T-helper 2 cell treated with Interferon-gamma antibody and Interleukin-4, amounts not matched to agents 5 μg/mL and 100 μg/mL, for 36 hours (primary cell): Measurements from ENCODE around the gene PDSS2.
"Not testable (repeated sequence)": the region's sequence is repeated elsewhere in the genome, so short reads cannot be mapped to it uniquely, and the experiment has no call there.

Source experiments
- DNase-seq: peaks from one replicate; pipeline ENCODE4 v3.0.0; 2021; ENCODE audit warnings: low spot score
- H3K27ac Mint-ChIP-seq: one replicate; pipeline ENCODE4 v1.8.0; 2021; ENCODE audit warnings: mild to moderate bottlenecking, mixed read lengths
- H3K27me3 Mint-ChIP-seq: one replicate; pipeline ENCODE4 v1.8.0; 2021; ENCODE audit warnings: low read depth, mixed read lengths
- H3K36me3 Mint-ChIP-seq: one replicate; pipeline ENCODE4 v1.8.0; 2021; ENCODE audit warnings: low read depth, mixed read lengths
- H3K4me1 Mint-ChIP-seq: one replicate; pipeline ENCODE4 v1.8.0; 2021; ENCODE audit warnings: low read depth, mixed read lengths
- H3K4me3 Mint-ChIP-seq: one replicate; pipeline ENCODE4 v1.8.0; 2022; ENCODE audit warnings: mild to moderate bottlenecking, moderate library complexity, mixed read lengths
- H3K9me3 Mint-ChIP-seq: one replicate; pipeline ENCODE4 v1.8.0; 2021; ENCODE audit warnings: mixed read lengths

PDSS2 gene

GRCh38 chr6:107198631-107199416 lies 260.5 kb downstream of the PDSS2 start:
- Mint-ChIP-seq H3K27ac (no peak overlapping the region), H3K9me3 (no peaks in the 10 kb centered on the region), H3K4me3 (no peak overlapping the region), H3K36me3 (peaks cover 2% of the 10 kb centered on the region), H3K4me1 (no peaks in the 10 kb centered on the region), H3K27me3 (no peaks in the 10 kb centered on the region)
- DNase-seq: no peak

GRCh38 chr6:107196152-107196551 lies 263.2 kb downstream of the PDSS2 start:
- no peak for DNase-seq
- Mint-ChIP-seq H3K27me3 (no peaks in the 10 kb centered on the region), H3K36me3 (peaks cover 4% of the 10 kb centered on the region), H3K27ac (no peak overlapping the region), H3K9me3 (no peaks in the 10 kb centered on the region), H3K4me1 (no peaks in the 10 kb centered on the region), H3K4me3 (no peak overlapping the region)

GRCh38 chr6:107194723-107195122 lies 264.6 kb downstream of the PDSS2 start:
- H3K36me3 Mint-ChIP-seq, H3K27me3 Mint-ChIP-seq, H3K4me1 Mint-ChIP-seq, H3K4me3 Mint-ChIP-seq, DNase-seq, H3K9me3 Mint-ChIP-seq, H3K27ac Mint-ChIP-seq: not testable (repeated sequence)

GRCh38 chr6:107192830-107193229 lies 266.5 kb downstream of the PDSS2 start:
- no peaks in the 10 kb centered on the region for H3K27me3 Mint-ChIP-seq
- no peak overlapping the region for H3K27ac Mint-ChIP-seq
- no peak overlapping the region for H3K4me3 Mint-ChIP-seq
- DNase-seq: no peak
- no peaks in the 10 kb centered on the region for H3K9me3 Mint-ChIP-seq
- no peaks in the 10 kb centered on the region for H3K4me1 Mint-ChIP-seq
- peaks cover 2% of the 10 kb centered on the region for H3K36me3 Mint-ChIP-seq

GRCh38 chr6:107187630-107188029 lies 271.7 kb downstream of the PDSS2 start:
- H3K36me3 Mint-ChIP-seq: no peaks in the 10 kb centered on the region
- no peak overlapping the region for H3K4me3 Mint-ChIP-seq
- H3K9me3 Mint-ChIP-seq: no peaks in the 10 kb centered on the region
- H3K27me3 Mint-ChIP-seq: no peaks in the 10 kb centered on the region
- H3K27ac Mint-ChIP-seq: no peak overlapping the region
- DNase-seq: no peak
- no peaks in the 10 kb centered on the region for H3K4me1 Mint-ChIP-seq

GRCh38 chr6:107186047-107186446 lies 273.3 kb downstream of the PDSS2 start:
- Mint-ChIP-seq H3K9me3 (no peaks in the 10 kb centered on the region), H3K27me3 (no peaks in the 10 kb centered on the region), H3K27ac (no peak overlapping the region), H3K4me1 (no peaks in the 10 kb centered on the region), H3K4me3 (no peak overlapping the region), H3K36me3 (no peaks in the 10 kb centered on the region)
- DNase-seq: no peak

- H3K27ac Mint-ChIP-seq: no peak overlapping the region
- no peaks in the 10 kb centered on the region for H3K36me3 Mint-ChIP-seq
- H3K4me3 Mint-ChIP-seq: no peak overlapping the region
- no peaks in the 10 kb centered on the region for H3K27me3 Mint-ChIP-seq
- no peaks in the 10 kb centered on the region for H3K9me3 Mint-ChIP-seq
- no peaks in the 10 kb centered on the region for H3K4me1 Mint-ChIP-seq
- DNase-seq: no peak
Measured at GRCh38 chr6:107185391-107185970, 273.9 kb downstream of the PDSS2 start.

- Mint-ChIP-seq H3K9me3 (no peaks in the 10 kb centered on the region), H3K4me3 (no peak overlapping the region), H3K27me3 (no peaks in the 10 kb centered on the region), H3K4me1 (no peaks in the 10 kb centered on the region), H3K36me3 (no peaks in the 10 kb centered on the region), H3K27ac (no peak overlapping the region)
- no peak for DNase-seq
Measured at GRCh38 chr6:107184435-107184834, 274.9 kb downstream of the PDSS2 start.

- Mint-ChIP-seq H3K9me3 (no peaks in the 10 kb centered on the region), H3K27me3 (no peaks in the 10 kb centered on the region), H3K4me1 (no peaks in the 10 kb centered on the region), H3K4me3 (no peak overlapping the region), H3K27ac (no peak overlapping the region), H3K36me3 (no peaks in the 10 kb centered on the region)
- DNase-seq: no peak
Measured at GRCh38 chr6:107180099-107180498, 279.3 kb downstream of the PDSS2 start.

GRCh38 chr6:107179004-107179403 lies 280.4 kb downstream of the PDSS2 start:
- H3K36me3 Mint-ChIP-seq: no peaks in the 10 kb centered on the region
- no peaks in the 10 kb centered on the region for H3K9me3 Mint-ChIP-seq
- no peak overlapping the region for H3K27ac Mint-ChIP-seq
- H3K4me3 Mint-ChIP-seq: no peak overlapping the region
- no peaks in the 10 kb centered on the region for H3K4me1 Mint-ChIP-seq
- no peak for DNase-seq
- no peaks in the 10 kb centered on the region for H3K27me3 Mint-ChIP-seq

- peaks cover 2% of the 10 kb centered on the region for H3K27me3 Mint-ChIP-seq
- no peak overlapping the region for H3K4me3 Mint-ChIP-seq
- no peak for DNase-seq
- H3K36me3 Mint-ChIP-seq: no peaks in the 10 kb centered on the region
- H3K27ac Mint-ChIP-seq: no peak overlapping the region
- H3K4me1 Mint-ChIP-seq: no peaks in the 10 kb centered on the region
- H3K9me3 Mint-ChIP-seq: no peaks in the 10 kb centered on the region
Measured at GRCh38 chr6:107173779-107174178, 285.6 kb downstream of the PDSS2 start.

- no peak for DNase-seq
- H3K27ac Mint-ChIP-seq: no peak overlapping the region
- H3K4me1 Mint-ChIP-seq: no peaks in the 10 kb centered on the region
- H3K9me3 Mint-ChIP-seq: no peaks in the 10 kb centered on the region
- no peaks in the 10 kb centered on the region for H3K36me3 Mint-ChIP-seq
- H3K27me3 Mint-ChIP-seq: peaks cover 2% of the 10 kb centered on the region
- no peak overlapping the region for H3K4me3 Mint-ChIP-seq
Measured at GRCh38 chr6:107171513-107171912, 287.9 kb downstream of the PDSS2 start.

GRCh38 chr6:107164299-107164698 lies 295.1 kb downstream of the PDSS2 start:
- H3K4me3 Mint-ChIP-seq, H3K9me3 Mint-ChIP-seq, H3K36me3 Mint-ChIP-seq, DNase-seq, H3K27ac Mint-ChIP-seq, H3K4me1 Mint-ChIP-seq, H3K27me3 Mint-ChIP-seq: not testable (repeated sequence)

- Mint-ChIP-seq H3K4me3 (no peak overlapping the region), H3K27me3 (no peaks in the 10 kb centered on the region), H3K36me3 (no peaks in the 10 kb centered on the region), H3K4me1 (no peaks in the 10 kb centered on the region), H3K9me3 (no peaks in the 10 kb centered on the region), H3K27ac (no peak overlapping the region)
- no peak for DNase-seq
Measured at GRCh38 chr6:107161521-107161920, 297.8 kb downstream of the PDSS2 start.

- no peak for DNase-seq
- Mint-ChIP-seq H3K27ac (no peak overlapping the region), H3K27me3 (no peaks in the 10 kb centered on the region), H3K9me3 (no peaks in the 10 kb centered on the region), H3K36me3 (no peaks in the 10 kb centered on the region), H3K4me3 (no peak overlapping the region), H3K4me1 (no peaks in the 10 kb centered on the region)
Measured at GRCh38 chr6:107156617-107157016, 302.7 kb downstream of the PDSS2 start.
